Naive thymus-derived CD8-positive, alpha-beta T cell (primary cell): ENCODE measurements around the gene RFWD3. TPM values are rescaled to one million over a fixed set of nuclear protein-coding genes. Genes with fewer than 3 reads are reported as not detected.
"Not testable (repeated sequence)": the region's sequence is repeated elsewhere in the genome, so short reads cannot be mapped to it uniquely, and the experiment has no call there.

Experiments used
- ATAC-seq, 2 donors: fragments of 150-1000 bp; cut with Tn5 transposase in 1 of 2; sonication (Bioruptor Pico), chemical (Tn5 transposase) in 1 of 2; 1 replicate in 1 of 2; 2 replicates in 1 of 2; pipeline ENCODE4 v1.10.0; 2021; ENCODE audit warnings: mild to moderate bottlenecking in 2 of 2, moderate library complexity in 2 of 2
- POLR2A ChIA-PET: fragments of 350-600 bp; sonication (Branson Sonifier 250); formaldehyde crosslinking; loops from one replicate; lab custom pipeline; 2021; ENCODE audit warnings: antibody characterized with exemption; lab: Charles Lee
- DNase-seq, 10 donors: peaks; one replicate each; pipeline versions ENCODE4 v3.0.0 to v3.0.0-alpha.2; 2020 to 2022
- H3K27ac Mint-ChIP-seq, 10 donors: one replicate each; pipeline ENCODE4 v1.8.0; 2020 to 2022; ENCODE audit warnings: mild to moderate bottlenecking in 10 of 10, mixed read lengths in 10 of 10, moderate library complexity in 4 of 10, inconsistent platforms in 1 of 10
- H3K27me3 Mint-ChIP-seq, 5 donors: one replicate each; pipeline ENCODE4 v1.8.0; 2021 to 2022; ENCODE audit warnings: mixed read lengths in 5 of 5
- H3K36me3 Mint-ChIP-seq, 3 donors: one replicate each; pipeline ENCODE4 v1.8.0; 2020 to 2022; ENCODE audit warnings: mixed read lengths in 3 of 3, mild to moderate bottlenecking in 2 of 3, inconsistent platforms in 1 of 3
- H3K4me1 Mint-ChIP-seq, 4 donors: one replicate each; pipeline ENCODE4 v1.8.0; 2021 to 2022; ENCODE audit warnings: mixed read lengths in 4 of 4
- H3K4me3 Mint-ChIP-seq, 10 donors: one replicate each; pipeline ENCODE4 v1.8.0; 2020 to 2022; ENCODE audit warnings: mild to moderate bottlenecking in 10 of 10, mixed read lengths in 10 of 10, moderate library complexity in 6 of 10, inconsistent platforms in 1 of 10
- H3K9me3 Mint-ChIP-seq, 9 donors: one replicate each; pipeline ENCODE4 v1.8.0; 2020 to 2022; ENCODE audit warnings: mixed read lengths in 9 of 9, mild to moderate bottlenecking in 3 of 9, inconsistent platforms in 1 of 9, moderate library complexity in 1 of 9
- polyA plus RNA-seq, 3 donors: library from polyadenylated mRNA; unstranded; fragments of 300-500 nt; fragmentation: Illumina TruSeq; gene quantifications; one replicate each; pipeline ENCODE4 v1.2.3, GENCODE V29; 2021
- total RNA-seq, 8 experiments: library from RNA in 2 of 8; stranded (reverse) in 2 of 8; gene quantifications; one replicate each; pipeline ENCODE4 v1.2.3 and lab custom pipeline; 2021 to 2026

Gene RFWD3
- total and polyA plus RNA-seq, 5 experiments from 2014 or later: 11.3 to 52.3 (median 22.6) TPM

GRCh38 chr16:74660383-74660782, 6.3 kb downstream of the RFWD3 start:
- Mint-ChIP-seq H3K4me3 (peak overlapping the region in 5 of 10 donors; percentile 20 to 42 (median 27)), H3K27ac (peak overlapping the region in 2 of 10 donors; percentile 78 to 79), H3K36me3 (peaks cover 5 to 95% (median 24%) of the 10 kb centered on the region in 3 donors), H3K9me3 (no peaks in the 10 kb centered on the region), H3K27me3 (no peaks in the 10 kb centered on the region), H3K4me1 (peaks cover 38 to 91% (median 78%) of the 10 kb centered on the region in 4 donors)
- ATAC-seq (no peak), DNase-seq (no peak)
- POLR2A ChIA-PET: interaction anchor here (0.6 kb wide), 1 partner anchor 19 kb away, joined by 6 read pairs; no protein-coding TSS in a partner anchor

GRCh38 chr16:74659041-74659440, 7.6 kb downstream of the RFWD3 start:
- peaks cover 5 to 96% (median 21%) of the 10 kb centered on the region in 3 donors for H3K36me3 Mint-ChIP-seq
- H3K27me3 Mint-ChIP-seq: no peaks in the 10 kb centered on the region
- H3K4me3 Mint-ChIP-seq: peak overlapping the region in 5 of 10 donors; percentile 15 to 53 (median 40)
- POLR2A ChIA-PET: no interaction called here
- no peaks in the 10 kb centered on the region for H3K9me3 Mint-ChIP-seq
- DNase-seq (no peak), ATAC-seq (no peak)
- peaks cover 37 to 90% (median 86%) of the 10 kb centered on the region in 4 donors for H3K4me1 Mint-ChIP-seq
- peak overlapping the region in 3 of 10 donors; percentile 43 to 79 (median 45) for H3K27ac Mint-ChIP-seq

- H3K9me3 Mint-ChIP-seq: no peaks in the 10 kb centered on the region
- peaks cover 33 to 84% (median 82%) of the 10 kb centered on the region in 4 donors for H3K4me1 Mint-ChIP-seq
- peak overlapping the region in 6 of 10 donors; percentile 28 to 79 (median 56) for H3K27ac Mint-ChIP-seq
- peaks cover 5 to 89% (median 18%) of the 10 kb centered on the region in 3 donors for H3K36me3 Mint-ChIP-seq
- no peak for DNase-seq
- POLR2A ChIA-PET: no interaction called here
- ATAC-seq: no peak
- peak overlapping the region in 8 of 10 donors; percentile 24 to 60 (median 46) for H3K4me3 Mint-ChIP-seq
- H3K27me3 Mint-ChIP-seq: no peaks in the 10 kb centered on the region
These were observed 8.6 kb downstream of the RFWD3 start for GRCh38 chr16:74657870-74658642.

- Mint-ChIP-seq H3K4me1 (peaks cover 22 to 68% (median 60%) of the 10 kb centered on the region in 4 donors), H3K9me3 (no peaks in the 10 kb centered on the region), H3K27ac (peak overlapping the region in 7 of 10 donors; percentile 6 to 87 (median 67)), H3K27me3 (no peaks in the 10 kb centered on the region), H3K4me3 (peak overlapping the region in 1 of 10 donors; percentile 4), H3K36me3 (peaks cover 0 to 84% (median 16%) of the 10 kb centered on the region in 3 donors)
- POLR2A ChIA-PET: no interaction called here
- DNase-seq (no peak), ATAC-seq (no peak)
These were observed 12.1 kb downstream of the RFWD3 start for GRCh38 chr16:74654536-74655050.

- Mint-ChIP-seq H3K36me3 (peaks cover 0 to 83% (median 13%) of the 10 kb centered on the region in 3 donors), H3K4me3 (peak overlapping the region in 1 of 10 donors; percentile 4), H3K4me1 (peaks cover 15 to 53% (median 44%) of the 10 kb centered on the region in 4 donors), H3K27ac (peak overlapping the region in 8 of 10 donors; percentile 19 to 81 (median 66))
- ATAC-seq, POLR2A ChIA-PET, DNase-seq, H3K9me3 Mint-ChIP-seq, H3K27me3 Mint-ChIP-seq: not testable (repeated sequence)
These were observed 13.8 kb downstream of the RFWD3 start for GRCh38 chr16:74652883-74653282.

GRCh38 chr16:74652249-74652648, 14.4 kb downstream of the RFWD3 start:
- Mint-ChIP-seq H3K27ac (peak overlapping the region in 4 of 10 donors; percentile 58 to 93 (median 78)), H3K36me3 (peaks cover 0 to 81% (median 13%) of the 10 kb centered on the region in 3 donors)

GRCh38 chr16:74651841-74652240, 14.8 kb downstream of the RFWD3 start:
- Mint-ChIP-seq H3K4me3 (no peak overlapping the region), H3K27me3 (no peaks in the 10 kb centered on the region), H3K27ac (peak overlapping the region in 7 of 10 donors; percentile 58 to 93 (median 75)), H3K36me3 (peaks cover 0 to 81% (median 12%) of the 10 kb centered on the region in 3 donors), H3K9me3 (no peaks in the 10 kb centered on the region), H3K4me1 (peaks cover 14 to 43% (median 36%) of the 10 kb centered on the region in 4 donors)
- POLR2A ChIA-PET: interaction anchor here (0.6 kb wide), 1 partner anchor 158 kb away, joined by 4 read pairs; no protein-coding TSS in a partner anchor
- DNase-seq: no peak
- no peak for ATAC-seq

More at GRCh38 chr16:74652249-74652648, 14.4 kb downstream of the RFWD3 start:
- Mint-ChIP-seq H3K4me3 (no peak overlapping the region), H3K27me3 (no peaks in the 10 kb centered on the region), H3K4me1 (peaks cover 15 to 48% (median 40%) of the 10 kb centered on the region in 4 donors), H3K9me3 (no peaks in the 10 kb centered on the region)
- POLR2A ChIA-PET: no interaction called here
- DNase-seq (no peak), ATAC-seq (no peak)

GRCh38 chr16:74650966-74651567, 15.6 kb downstream of the RFWD3 start:
- Mint-ChIP-seq H3K36me3 (peaks cover 0 to 82% (median 11%) of the 10 kb centered on the region in 3 donors), H3K4me3 (no peak overlapping the region), H3K9me3 (no peaks in the 10 kb centered on the region), H3K27ac (peak overlapping the region in 2 of 10 donors; percentile 4 to 41), H3K4me1 (peaks cover 13 to 37% (median 31%) of the 10 kb centered on the region in 4 donors), H3K27me3 (no peaks in the 10 kb centered on the region)
- no peak for ATAC-seq
- POLR2A ChIA-PET: interaction anchor here (0.6 kb wide), 1 partner anchor 157 kb away, joined by 4 read pairs; no protein-coding TSS in a partner anchor
- DNase-seq: peak in 2 of 10 donors; percentile 7 to 19

GRCh38 chr16:74649839-74650504, 16.7 kb downstream of the RFWD3 start:
- Mint-ChIP-seq H3K9me3 (no peaks in the 10 kb centered on the region), H3K36me3 (peaks cover 0 to 78% (median 8%) of the 10 kb centered on the region in 3 donors), H3K27ac (peak overlapping the region in 2 of 10 donors; percentile 8 to 81), H3K4me1 (peaks cover 9 to 30% (median 23%) of the 10 kb centered on the region in 4 donors), H3K27me3 (no peaks in the 10 kb centered on the region), H3K4me3 (no peak overlapping the region)
- ATAC-seq: no peak
- POLR2A ChIA-PET: no interaction called here
- no peak for DNase-seq

- Mint-ChIP-seq H3K36me3 (peaks cover 8 to 86% (median 17%) of the 10 kb centered on the region in 3 donors), H3K4me3 (no peak overlapping the region), H3K27ac (peak overlapping the region in 1 of 10 donors; percentile 47), H3K4me1 (no peaks in the 10 kb centered on the region), H3K27me3 (no peaks in the 10 kb centered on the region), H3K9me3 (no peaks in the 10 kb centered on the region)
- DNase-seq (no peak), ATAC-seq (no peak)
- POLR2A ChIA-PET: interaction anchor here (0.7 kb wide), 1 partner anchor 19 kb away, joined by 6 read pairs; no protein-coding TSS in a partner anchor
These were observed 24.7 kb downstream of the RFWD3 start for GRCh38 chr16:74641969-74642368.

GRCh38 chr16:74637742-74638453, 28.8 kb downstream of the RFWD3 start:
- ATAC-seq (no peak), DNase-seq (no peak)
- POLR2A ChIA-PET: no interaction called here
- H3K36me3 Mint-ChIP-seq: peaks cover 0 to 85% (median 7%) of the 10 kb centered on the region in 3 donors
- H3K4me3 Mint-ChIP-seq: no peak overlapping the region
- no peaks in the 10 kb centered on the region for H3K27me3 Mint-ChIP-seq
- H3K27ac Mint-ChIP-seq: peak overlapping the region in 3 of 10 donors; percentile 27 to 71 (median 37)
- H3K9me3 Mint-ChIP-seq: no peaks in the 10 kb centered on the region
- no peaks in the 10 kb centered on the region for H3K4me1 Mint-ChIP-seq
